Liver (tissue), 9 donors: ENCODE measurements around the gene UNC5B. TPM values are rescaled to one million over a fixed set of nuclear protein-coding genes. Genes with fewer than 3 reads are reported as not detected.

Experiments
- DNase-seq: peaks from one replicate; pipeline ENCODE4 v3.0.0-alpha.2; 2017; ENCODE audit warnings: low spot score
- H3K27ac ChIP-seq, 2 donors: one replicate each; pipeline ENCODE4 v1.7.0; 2013; ENCODE audit warnings: inconsistent platforms in 2 of 2, low read length in 2 of 2, control low read depth in 1 of 2, low read depth in 1 of 2, mild to moderate bottlenecking in 1 of 2
- H3K27me3 ChIP-seq, 4 donors: one replicate each; pipeline versions ENCODE4 v1.6.1 to v1.7.0; 2013; ENCODE audit warnings: low read length in 3 of 4, inconsistent platforms in 1 of 4, mild to moderate bottlenecking in 1 of 4, moderate library complexity in 1 of 4; ENCODE audit not compliant: control insufficient read depth in 4 of 4, insufficient read depth in 4 of 4
- H3K36me3 ChIP-seq, 4 donors: one replicate each; pipeline versions ENCODE4 v1.6.1 to v1.7.0; 2013; ENCODE audit warnings: low read length in 3 of 4, mild to moderate bottlenecking in 3 of 4, low read depth in 1 of 4, moderate library complexity in 1 of 4; ENCODE audit not compliant: control insufficient read depth in 4 of 4, insufficient read depth in 3 of 4
- H3K4me1 ChIP-seq, 4 donors: one replicate each; pipeline versions ENCODE4 v1.6.1 to v1.7.0; 2013; ENCODE audit warnings: low read length in 3 of 4, mild to moderate bottlenecking in 3 of 4, moderate library complexity in 1 of 4; ENCODE audit not compliant: control insufficient read depth in 4 of 4, insufficient read depth in 4 of 4
- H3K4me3 ChIP-seq, 3 donors: one replicate each; pipeline versions ENCODE4 v1.6.1 to v1.7.0; 2013; ENCODE audit warnings: low read length in 3 of 3, control low read depth in 1 of 3, low read depth in 1 of 3, mild to moderate bottlenecking in 1 of 3
- H3K9ac ChIP-seq, 2 donors: one replicate each; pipeline ENCODE4 v1.7.0; 2013; ENCODE audit warnings: low read length in 2 of 2, mild to moderate bottlenecking in 2 of 2, moderate library complexity in 2 of 2, control low read depth in 1 of 2, low read depth in 1 of 2
- H3K9me3 ChIP-seq, 4 donors: one replicate each; pipeline versions ENCODE4 v1.6.1 to v1.7.0; 2013; ENCODE audit warnings: low read length in 3 of 4; ENCODE audit not compliant: control insufficient read depth in 4 of 4
- ATF3 ChIP-seq: IDR thresholded peaks from 2 replicates; pipeline ENCODE4 v1.6.1; 2016; ENCODE audit warnings: antibody characterized with exemption
- FOXA1 ChIP-seq: IDR thresholded peaks from 2 replicates; pipeline ENCODE4 v1.6.1; 2016; ENCODE audit warnings: antibody characterized with exemption
- FOXA2 ChIP-seq: IDR thresholded peaks from 2 replicates; pipeline ENCODE4 v1.6.1; 2016; ENCODE audit warnings: antibody characterized with exemption
- GABPA ChIP-seq, 2 donors: IDR thresholded peaks in 1 of 2; conservative IDR thresholded peaks in 1 of 2; 2 replicates each; pipeline ENCODE4 v1.6.1; 2016; ENCODE audit warnings: antibody characterized with exemption in 2 of 2, mild to moderate bottlenecking in 1 of 2, moderate library complexity in 1 of 2
- HNF4A ChIP-seq, 2 donors: conservative IDR thresholded peaks; 2 replicates each; pipeline ENCODE4 v1.6.1; 2016; ENCODE audit warnings: antibody characterized with exemption in 2 of 2, mild to moderate bottlenecking in 2 of 2
- HNF4G ChIP-seq: IDR thresholded peaks from 2 replicates; pipeline ENCODE4 v1.6.1; 2016; ENCODE audit warnings: antibody characterized with exemption
- JUND ChIP-seq, 2 donors: IDR thresholded peaks; 2 replicates each; pipeline ENCODE4 v1.6.1; 2016; ENCODE audit warnings: antibody characterized with exemption in 2 of 2
- MAX ChIP-seq: IDR thresholded peaks from 2 replicates; pipeline ENCODE4 v1.6.1; 2016; ENCODE audit warnings: antibody characterized with exemption
- NR2F2 ChIP-seq: IDR thresholded peaks from 2 replicates; pipeline ENCODE4 v1.6.1; 2016; ENCODE audit warnings: antibody characterized with exemption
- RAD21 ChIP-seq, 2 donors: IDR thresholded peaks; 2 replicates each; pipeline ENCODE4 v1.6.1; 2016; ENCODE audit warnings: antibody characterized with exemption in 2 of 2, mild to moderate bottlenecking in 2 of 2
- REST ChIP-seq: IDR thresholded peaks from 2 replicates; pipeline ENCODE4 v1.6.1; 2016; ENCODE audit warnings: antibody characterized with exemption, mild to moderate bottlenecking
- RXRA ChIP-seq, 2 donors: IDR thresholded peaks; 2 replicates each; pipeline ENCODE4 v1.6.1; 2017 to 2018; ENCODE audit warnings: antibody characterized with exemption in 2 of 2, mild to moderate bottlenecking in 1 of 2
- SP1 ChIP-seq: IDR thresholded peaks from 2 replicates; pipeline ENCODE4 v1.6.1; 2018; ENCODE audit warnings: antibody characterized with exemption, mild to moderate bottlenecking
- TAF1 ChIP-seq: conservative IDR thresholded peaks from 2 replicates; pipeline ENCODE4 v1.6.1; 2016; ENCODE audit warnings: antibody characterized with exemption, mild to moderate bottlenecking
- YY1 ChIP-seq: IDR thresholded peaks from 2 replicates; pipeline ENCODE4 v1.6.1; 2016; ENCODE audit warnings: antibody characterized with exemption, mild to moderate bottlenecking
- ZBTB33 ChIP-seq: IDR thresholded peaks from 2 replicates; pipeline ENCODE4 v1.6.1; 2016; ENCODE audit warnings: antibody characterized with exemption
- WGBS: extraction: QIAGEN DNeasy Blood & Tissue Kit; methylation state at CpG from one replicate; pipeline ENCODE4 v1.1.7; 2013; 5-methylcytosine and 5-hydroxymethylcytosine counted together
- polyA plus RNA-seq, 2 donors: library from polyadenylated mRNA; stranded (reverse) in 1 of 2; unstranded in 1 of 2; fragments of 200-250 nt in 1 of 2; fragments of >200 nt in 1 of 2; fragmentation: Nextera tagmentation in 1 of 2; extraction: Ambion mirVana in 1 of 2; gene quantifications; one replicate each; pipeline versions ENCODE4 v1.2.1 to v1.2.3, GENCODE V29; 2013 to 2015
- total RNA-seq, 2 donors: library from RNA; depleted of rRNA; stranded (reverse); fragments of >200 nt; gene quantifications; one replicate each; pipeline ENCODE4 v1.2.3, GENCODE V29; 2014
- TF ChIP-seq, protein P1 (sequence below): fragments of 150-350 bp; IDR thresholded peaks from 2 replicates; pipeline ENCODE4 v1.5.1; 2017; ENCODE audit warnings: improper control_type of control experiment, low read depth, low read length; ENCODE audit not compliant: missing input control
- donor health status: healthy.
- donor health status: healthy.
- donor health status: healthy.
- donor health status: healthy.
- donor health status: healthy.

UNC5B gene
- total and polyA plus RNA-seq, 4 donors, result 0.56 to 1.8 (median 1.3) TPM

DNA sequence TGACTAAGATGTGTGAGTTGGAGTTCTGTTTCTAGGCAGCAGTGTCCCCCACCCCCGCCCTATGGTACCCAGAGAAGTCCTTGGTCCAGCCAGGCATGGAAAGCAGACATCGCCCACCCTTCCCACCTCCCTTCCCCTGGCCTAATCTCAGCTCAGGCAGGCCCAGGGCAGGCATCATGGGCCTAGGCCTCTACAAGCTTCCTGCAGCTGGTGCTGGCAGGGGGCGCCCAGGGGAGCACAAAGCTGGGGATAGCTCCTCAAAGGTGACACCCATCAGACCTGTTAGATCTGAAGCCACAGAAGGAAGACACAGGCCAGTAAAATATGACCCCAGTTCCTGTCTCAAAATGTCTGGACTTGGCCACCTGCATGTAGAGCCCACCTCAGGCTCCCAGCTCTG lies 18.9 kb upstream of the UNC5B start:
- 90% methylated on average over 3 of the region's 3 CpGs for WGBS
- TF ChIP-seq FOXA2, result no peak
- no peak for TF ChIP-seq HNF4A (conservative IDR thresholded peaks at IDR 0.05)
- TF ChIP-seq MAX, result no peak
- TF ChIP-seq RXRA (IDR thresholded peaks at IDR 0.05), result no peak
- TF ChIP-seq ATF3, result no peak
- no peak for TF ChIP-seq FOXA1
- TF ChIP-seq SP1, result no peak
- no peak for TF ChIP-seq HNF4G
- no peak for TF ChIP-seq ZBTB33
- TF ChIP-seq JUND (IDR thresholded peaks at IDR 0.05), result no peak
- no peak overlapping the region for H3K9ac ChIP-seq
- H3K27ac ChIP-seq, result no peak overlapping the region
- no peaks in the 10 kb centered on the region for H3K4me1 ChIP-seq
- no peaks in the 10 kb centered on the region for H3K27me3 ChIP-seq
- peaks cover 3 to 17% (median 8%) of the 10 kb centered on the region in 4 donors for H3K9me3 ChIP-seq
- H3K36me3 ChIP-seq, result no peaks in the 10 kb centered on the region
- DNase-seq, result no peak
- no peak overlapping the region for H3K4me3 ChIP-seq

DNA sequence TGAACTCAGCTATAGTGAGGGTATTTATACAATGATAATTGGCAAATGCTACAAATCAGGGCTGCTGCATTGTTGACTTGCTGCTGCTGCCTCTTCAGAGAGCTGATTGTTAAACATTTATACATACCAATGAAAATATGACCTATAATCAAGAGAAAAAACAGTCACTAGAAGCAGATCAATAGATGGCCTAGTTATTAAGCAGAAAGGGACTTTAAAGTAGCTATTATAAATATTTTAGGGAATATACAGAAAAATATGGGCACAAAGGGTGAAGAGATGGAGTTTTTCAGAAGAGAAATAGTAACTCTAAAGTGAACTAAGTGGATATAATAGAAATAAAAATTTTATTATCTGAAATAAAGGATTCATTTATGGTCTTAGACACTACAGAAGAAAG lies 14.4 kb upstream of the UNC5B start:
- H3K27me3 ChIP-seq, result no peaks in the 10 kb centered on the region
- TF ChIP-seq GABPA (IDR thresholded peaks at IDR 0.05 in 1 of 2, conservative IDR thresholded peaks at IDR 0.05 in 1 of 2) (no peak), NR2F2 (no peak), ZBTB33 (no peak), HNF4A (conservative IDR thresholded peaks at IDR 0.05) (no peak), ATF3 (no peak), FOXA2 (no peak), JUND (IDR thresholded peaks at IDR 0.05) (no peak), FOXA1 (no peak), TAF1 (no peak), RAD21 (IDR thresholded peaks at IDR 0.05) (no peak), RXRA (IDR thresholded peaks at IDR 0.05) (no peak), YY1 (no peak), MAX (no peak), HNF4G (no peak), REST (no peak)
- TF ChIP-seq, protein P1, sequence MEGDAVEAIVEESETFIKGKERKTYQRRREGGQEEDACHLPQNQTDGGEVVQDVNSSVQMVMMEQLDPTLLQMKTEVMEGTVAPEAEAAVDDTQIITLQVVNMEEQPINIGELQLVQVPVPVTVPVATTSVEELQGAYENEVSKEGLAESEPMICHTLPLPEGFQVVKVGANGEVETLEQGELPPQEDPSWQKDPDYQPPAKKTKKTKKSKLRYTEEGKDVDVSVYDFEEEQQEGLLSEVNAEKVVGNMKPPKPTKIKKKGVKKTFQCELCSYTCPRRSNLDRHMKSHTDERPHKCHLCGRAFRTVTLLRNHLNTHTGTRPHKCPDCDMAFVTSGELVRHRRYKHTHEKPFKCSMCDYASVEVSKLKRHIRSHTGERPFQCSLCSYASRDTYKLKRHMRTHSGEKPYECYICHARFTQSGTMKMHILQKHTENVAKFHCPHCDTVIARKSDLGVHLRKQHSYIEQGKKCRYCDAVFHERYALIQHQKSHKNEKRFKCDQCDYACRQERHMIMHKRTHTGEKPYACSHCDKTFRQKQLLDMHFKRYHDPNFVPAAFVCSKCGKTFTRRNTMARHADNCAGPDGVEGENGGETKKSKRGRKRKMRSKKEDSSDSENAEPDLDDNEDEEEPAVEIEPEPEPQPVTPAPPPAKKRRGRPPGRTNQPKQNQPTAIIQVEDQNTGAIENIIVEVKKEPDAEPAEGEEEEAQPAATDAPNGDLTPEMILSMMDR, result no peak
- DNase-seq, result no peak

More for the DNA sequence above, 14.4 kb upstream of the UNC5B start:
- H3K36me3 ChIP-seq, result no peaks in the 10 kb centered on the region
- H3K9ac ChIP-seq, result no peak overlapping the region
- H3K4me3 ChIP-seq, result no peak overlapping the region
- no peaks in the 10 kb centered on the region for H3K4me1 ChIP-seq
- H3K27ac ChIP-seq, result no peak overlapping the region
- H3K9me3 ChIP-seq, result peaks cover 3 to 24% (median 9%) of the 10 kb centered on the region in 4 donors
